OCI-LY3 (cell line): ENCODE measurements around the gene ITFG1.

Experiments used
- EZH2phosphoT487 ChIP-seq: fragments of 200-600 bp; shearing (Covaris generic); IDR thresholded peaks from 2 replicates; pipeline ENCODE4 v1.6.1; 2018; ENCODE audit warnings: antibody characterized with exemption, mixed run types, low read depth
- TF ChIP-seq, protein P1 (sequence below): fragments of 200-600, 300-600 bp; sonication (generic); IDR thresholded peaks from 2 replicates; pipeline ENCODE4 v1.5.1; 2014; ENCODE audit warnings: antibody characterized with exemption, low read length, low read depth

DNA sequence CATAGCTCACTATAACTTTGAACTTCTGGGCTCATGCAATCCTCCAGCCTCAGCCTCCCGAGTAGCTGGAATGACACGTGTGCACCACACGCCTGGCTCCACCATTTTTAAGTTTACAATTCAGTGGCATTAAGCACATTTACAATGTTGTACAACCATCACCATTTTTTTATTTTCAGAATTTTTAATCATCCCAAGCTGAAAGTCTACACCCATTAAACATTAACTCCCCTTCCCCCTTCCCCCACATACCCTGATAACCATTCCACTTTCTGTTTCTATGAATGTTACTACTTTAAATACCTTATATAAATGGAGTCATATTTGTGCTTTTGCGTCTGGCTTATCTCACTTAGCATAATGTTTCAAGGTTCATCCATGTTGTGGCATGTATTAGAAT is 335.1 kb downstream of the ITFG1 start:
- TF ChIP-seq, protein P1, sequence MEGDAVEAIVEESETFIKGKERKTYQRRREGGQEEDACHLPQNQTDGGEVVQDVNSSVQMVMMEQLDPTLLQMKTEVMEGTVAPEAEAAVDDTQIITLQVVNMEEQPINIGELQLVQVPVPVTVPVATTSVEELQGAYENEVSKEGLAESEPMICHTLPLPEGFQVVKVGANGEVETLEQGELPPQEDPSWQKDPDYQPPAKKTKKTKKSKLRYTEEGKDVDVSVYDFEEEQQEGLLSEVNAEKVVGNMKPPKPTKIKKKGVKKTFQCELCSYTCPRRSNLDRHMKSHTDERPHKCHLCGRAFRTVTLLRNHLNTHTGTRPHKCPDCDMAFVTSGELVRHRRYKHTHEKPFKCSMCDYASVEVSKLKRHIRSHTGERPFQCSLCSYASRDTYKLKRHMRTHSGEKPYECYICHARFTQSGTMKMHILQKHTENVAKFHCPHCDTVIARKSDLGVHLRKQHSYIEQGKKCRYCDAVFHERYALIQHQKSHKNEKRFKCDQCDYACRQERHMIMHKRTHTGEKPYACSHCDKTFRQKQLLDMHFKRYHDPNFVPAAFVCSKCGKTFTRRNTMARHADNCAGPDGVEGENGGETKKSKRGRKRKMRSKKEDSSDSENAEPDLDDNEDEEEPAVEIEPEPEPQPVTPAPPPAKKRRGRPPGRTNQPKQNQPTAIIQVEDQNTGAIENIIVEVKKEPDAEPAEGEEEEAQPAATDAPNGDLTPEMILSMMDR = no peak
- TF ChIP-seq EZH2phosphoT487 = no peak
